ENCODE data around the gene SMIM43. TPM values are rescaled to one million over a fixed set of nuclear protein-coding genes. Genes with fewer than 3 reads are reported as not detected.

The SMIM43 gene
- total and polyA plus RNA-seq, 9 of the 15 experiments (the other 6 are each of a cell fraction or from before 2014, with no cell fraction given): not detected

DNA sequence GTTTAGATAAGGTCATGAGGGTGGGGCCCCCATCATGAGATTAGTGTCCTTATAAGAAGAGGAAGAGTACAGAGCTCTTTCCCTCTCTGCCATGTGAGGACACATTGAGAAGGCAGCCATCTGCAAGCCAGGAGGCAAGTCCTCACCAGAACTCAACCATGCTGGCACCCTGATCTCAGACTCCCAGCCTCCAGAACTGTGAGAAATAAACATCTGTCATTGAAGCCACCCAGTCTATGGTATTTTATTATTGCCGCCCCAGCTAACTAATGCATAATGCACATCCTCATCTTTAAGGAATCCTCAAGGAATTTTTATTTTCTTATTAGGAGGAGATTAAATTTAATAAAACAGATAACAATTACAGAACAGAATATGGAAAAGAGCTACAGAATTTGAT, 19.4 kb upstream of the SMIM43 start:
- Histone ChIP-seq H3K27ac (ENCODE audit: extremely low read depth, low read depth, low read length) (no peak overlapping the region), H3K36me3 (ENCODE audit: control insufficient read depth, insufficient read depth, low read length) (no peaks in the 10 kb centered on the region), H3K9me3 (replicated peaks; ENCODE audit: control insufficient read depth, insufficient read depth, low read depth, low read length) (no peaks in the 10 kb centered on the region), H3K4me3 (no peak overlapping the region), H4K20me1 (replicated peaks; ENCODE audit: control insufficient read depth, insufficient read depth, low read length) (no peaks in the 10 kb centered on the region), H3K9me1 (ENCODE audit: control insufficient read depth, insufficient read depth, low read length) (no peaks in the 10 kb centered on the region), H3K9ac (ENCODE audit: insufficient read depth in 1 of 2, low read depth in 2 of 2, low read length in 2 of 2) (no peak overlapping the region), H3K79me2 (ENCODE audit: control insufficient read depth, insufficient read depth, low read length) (no peaks in the 10 kb centered on the region), H3K4me2 (ENCODE audit: insufficient read depth, low read length) (no peak overlapping the region), H3K27me3 (ENCODE audit: control insufficient read depth in 2 of 2, insufficient read depth in 2 of 2, low read length in 2 of 2) (no peaks in the 10 kb centered on the region), H2AFZ (ENCODE audit: low read depth, low read length) (no peak overlapping the region), H3K4me1 (replicated peaks in 1 of 2; ENCODE audit: control insufficient read depth in 2 of 2, insufficient read depth in 2 of 2, low read length in 2 of 2) (no peaks in the 10 kb centered on the region; a peak in 3 of 5 replicates)
- CTCF ChIA-PET (ENCODE audit: low intra/inter-chr PET ratio): no interaction called here
- intact Hi-C loops (cut with micrococcal nuclease): no loop called here
- BruUV-seq (replicated peaks): no TSS peak
- POLR2A ChIA-PET: interaction anchor here (0.8 kb wide), 1 partner anchor 87 kb away, joined by 3 read pairs; no protein-coding TSS in a partner anchor
- in situ Hi-C loops (cut with MboI): no loop called here
- no peak for DNase-seq (ENCODE audit: extremely low read depth in 1 of 4, low spot score in 3 of 4)
- no peak for FAIRE-seq
- TF ChIP-seq LCOR (CRISPR knock-in tag; IDR thresholded peaks at IDR 0.05): no peak
- no peak for TF ChIP-seq ZBTB1 (CRISPR knock-in tag; IDR thresholded peaks at IDR 0.05; ENCODE audit: borderline replicate concordance, low read depth)
- TF ChIP-seq CC2D1A (IDR thresholded peaks at IDR 0.05): no peak
- no peak for TF ChIP-seq ETS1 (conservative IDR thresholded peaks at IDR 0.05; ENCODE audit: control insufficient read depth, low read depth, low read length)
- no peak for TF ChIP-seq PRPF4 (IDR thresholded peaks at IDR 0.05; ENCODE audit: insufficient read depth, low read depth, low read length, poor library complexity, severe bottlenecking)
- no peak for TF ChIP-seq THRB (CRISPR knock-in tag; conservative IDR thresholded peaks at IDR 0.05)
- TF ChIP-seq ZBTB17 (CRISPR knock-in tag; IDR thresholded peaks at IDR 0.05): no peak
- TF ChIP-seq ZSCAN29 (IDR thresholded peaks at IDR 0.05): no peak
- no peak for TF ChIP-seq TARDBP (IDR thresholded peaks at IDR 0.05)
- TF ChIP-seq, protein P1, sequence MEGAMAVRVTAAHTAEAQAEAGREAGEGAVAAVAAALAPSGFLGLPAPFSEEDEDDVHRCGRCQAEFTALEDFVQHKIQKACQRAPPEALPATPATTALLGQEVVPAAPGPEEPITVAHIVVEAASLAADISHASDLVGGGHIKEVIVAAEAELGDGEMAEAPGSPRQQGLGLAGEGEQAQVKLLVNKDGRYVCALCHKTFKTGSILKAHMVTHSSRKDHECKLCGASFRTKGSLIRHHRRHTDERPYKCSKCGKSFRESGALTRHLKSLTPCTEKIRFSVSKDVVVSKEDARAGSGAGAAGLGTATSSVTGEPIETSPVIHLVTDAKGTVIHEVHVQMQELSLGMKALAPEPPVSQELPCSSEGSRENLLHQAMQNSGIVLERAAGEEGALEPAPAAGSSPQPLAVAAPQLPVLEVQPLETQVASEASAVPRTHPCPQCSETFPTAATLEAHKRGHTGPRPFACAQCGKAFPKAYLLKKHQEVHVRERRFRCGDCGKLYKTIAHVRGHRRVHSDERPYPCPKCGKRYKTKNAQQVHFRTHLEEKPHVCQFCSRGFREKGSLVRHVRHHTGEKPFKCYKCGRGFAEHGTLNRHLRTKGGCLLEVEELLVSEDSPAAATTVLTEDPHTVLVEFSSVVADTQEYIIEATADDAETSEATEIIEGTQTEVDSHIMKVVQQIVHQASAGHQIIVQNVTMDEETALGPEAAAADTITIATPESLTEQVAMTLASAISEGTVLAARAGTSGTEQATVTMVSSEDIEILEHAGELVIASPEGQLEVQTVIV (CRISPR knock-in tag; IDR thresholded peaks at IDR 0.05; ENCODE audit: borderline replicate concordance): no peak
- no peak for ATAC-seq
- 70% methylated on average over 1 of the region's 1 CpG for WGBS (ENCODE audit: insufficient coverage, low coverage, missing lambda C conversion rate)
